Stimulated activated CD4-positive, alpha-beta T cell treated with anti-CD3 and anti-CD28 coated beads, Interleukin-12 subunit alpha, Interleukin-12 subunit beta, amount 100 ng/mL, for 24 hours (primary cell): Measurements from ENCODE around the gene COL24A1.
"Not testable (repeated sequence)": the region's sequence is repeated elsewhere in the genome, so short reads cannot be mapped to it uniquely, and the experiment has no call there.

Experiments used
- DNase-seq, 2 experiments: peaks; one replicate each; pipeline ENCODE4 v3.0.0-alpha.2; 2020; ENCODE audit warnings: low read depth in 2 of 2

COL24A1 gene

GRCh38 chr1:85992791-85993190 is 163.8 kb downstream of the COL24A1 start:
- DNase-seq, result no peak

GRCh38 chr1:85991261-85991660 is 165.3 kb downstream of the COL24A1 start:
- DNase-seq, result no peak

GRCh38 chr1:85984636-85985035 is 171.9 kb downstream of the COL24A1 start:
- DNase-seq, result no peak

GRCh38 chr1:85983316-85983715 is 173.3 kb downstream of the COL24A1 start:
- DNase-seq, result no peak

GRCh38 chr1:85976516-85977205 is 179.9 kb downstream of the COL24A1 start:
- no peak for DNase-seq

GRCh38 chr1:85975912-85976371 is 180.6 kb downstream of the COL24A1 start:
- DNase-seq, result no peak

- DNase-seq, result no peak
Measured at GRCh38 chr1:85962457-85962856, 194.1 kb downstream of the COL24A1 start.

- DNase-seq, result no peak
Measured at GRCh38 chr1:85957760-85958159, 198.8 kb downstream of the COL24A1 start.

GRCh38 chr1:85955218-85955617 is 201.4 kb downstream of the COL24A1 start:
- not testable (repeated sequence) for DNase-seq

GRCh38 chr1:85952460-85952859 is 204.1 kb downstream of the COL24A1 start:
- no peak for DNase-seq

- no peak for DNase-seq
Measured at GRCh38 chr1:85947186-85947585, 209.4 kb downstream of the COL24A1 start.

- DNase-seq, result no peak
Measured at GRCh38 chr1:85943945-85944344, 212.6 kb downstream of the COL24A1 start.

GRCh38 chr1:85943526-85943925 is 213.0 kb downstream of the COL24A1 start:
- no peak for DNase-seq

GRCh38 chr1:85940656-85941306 is 215.8 kb downstream of the COL24A1 start:
- DNase-seq, result no peak

- DNase-seq, result no peak
Measured at GRCh38 chr1:85938829-85939228, 217.7 kb downstream of the COL24A1 start.

GRCh38 chr1:85936470-85936869 is 220.1 kb downstream of the COL24A1 start:
- no peak for DNase-seq

- no peak for DNase-seq
Measured at GRCh38 chr1:85936057-85936456, 220.5 kb downstream of the COL24A1 start.

- DNase-seq, result no peak
Measured at GRCh38 chr1:85935234-85935633, 221.3 kb downstream of the COL24A1 start.

GRCh38 chr1:85934516-85934915 is 222.1 kb downstream of the COL24A1 start:
- DNase-seq, result no peak

- DNase-seq, result no peak
Measured at GRCh38 chr1:85933961-85934360, 222.6 kb downstream of the COL24A1 start.

- DNase-seq, result no peak
Measured at GRCh38 chr1:85911742-85912141, 244.8 kb downstream of the COL24A1 start.

- DNase-seq, result no peak
Measured at GRCh38 chr1:85900921-85901320, 255.7 kb downstream of the COL24A1 start.

GRCh38 chr1:85898861-85899260 is 257.7 kb downstream of the COL24A1 start:
- no peak for DNase-seq
